ENCODE data around the gene YAP1. TPM values are rescaled to one million over a fixed set of nuclear protein-coding genes. Genes with fewer than 3 reads are reported as not detected.

YAP1 gene
- polyA plus RNA-seq (2013, experiment 1 of 2) = 87.6 TPM
- 85.5 TPM for polyA plus RNA-seq (2013, experiment 2 of 2)

DNA sequence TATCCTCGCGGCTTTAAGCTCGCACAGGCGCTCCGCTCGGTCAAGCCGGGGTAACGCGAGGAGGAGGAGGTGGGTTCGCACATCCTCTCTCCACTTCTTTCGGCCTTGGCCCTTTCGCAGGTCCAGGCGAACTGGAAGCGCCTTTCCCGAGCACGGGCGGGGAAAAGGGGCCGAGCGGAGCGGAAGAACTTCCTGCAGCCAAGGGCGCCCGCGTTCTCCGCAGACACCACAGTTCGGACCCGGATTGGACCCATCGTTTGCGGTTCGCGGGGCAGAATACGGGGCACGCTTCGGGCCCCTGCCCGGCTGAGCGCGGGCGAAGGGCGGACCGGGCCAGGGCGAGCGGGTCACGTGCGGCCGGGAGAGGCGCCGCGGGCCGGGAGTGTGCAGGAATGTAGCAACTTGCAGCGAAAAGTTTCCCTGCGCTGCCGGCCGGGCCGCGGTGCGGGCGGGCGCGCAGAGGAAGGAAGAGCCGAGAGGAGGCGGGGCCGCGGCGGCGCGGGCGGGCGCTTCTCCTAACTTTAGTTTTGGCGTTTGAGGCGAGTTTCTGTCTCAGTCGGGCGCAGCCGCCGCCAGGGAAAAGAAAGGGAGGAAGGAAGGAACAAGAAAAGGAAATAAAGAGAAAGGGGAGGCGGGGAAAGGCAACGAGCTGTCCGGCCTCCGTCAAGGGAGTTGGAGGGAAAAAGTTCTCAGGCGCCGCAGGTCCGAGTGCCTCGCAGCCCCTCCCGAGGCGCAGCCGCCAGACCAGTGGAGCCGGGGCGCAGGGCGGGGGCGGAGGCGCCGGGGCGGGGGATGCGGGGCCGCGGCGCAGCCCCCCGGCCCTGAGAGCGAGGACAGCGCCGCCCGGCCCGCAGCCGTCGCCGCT lies at the start of gene YAP1:
Gene YAP1, plus strand, starts transcription at position 552 of the 865 bp plus-strand sequence. CDS start 402 bp downstream, outside the sequence.
- DNase-seq = peak; percentile 98
- peak within 1 kb of the TSS; percentile 98 for H2BK120ac ChIP-seq (ENCODE audit: low read depth, low read length)
- H3K4me3 ChIP-seq (ENCODE audit: low read length) = peak within 1 kb of the TSS; percentile 80
- no peak within 1 kb of the TSS for H2AK5ac ChIP-seq (ENCODE audit: low read length)
- peak within 1 kb of the TSS; percentile 79 for H3K4me2 ChIP-seq (ENCODE audit: low read length)
- peak within 1 kb of the TSS; percentile 100 for H4K8ac ChIP-seq (ENCODE audit: low read depth, low read length)
- H3K56ac ChIP-seq (ENCODE audit: low read length) = peak within 1 kb of the TSS; percentile 98
- peaks cover 16% of the 10 kb centered on the region for H3K79me2 ChIP-seq (ENCODE audit: control insufficient read depth, insufficient read depth, low read length)
- H3K27me3 ChIP-seq (ENCODE audit: insufficient read depth, low read length, poor library complexity) = no peaks in the 10 kb centered on the region
- H3K36me3 ChIP-seq (ENCODE audit: control insufficient read depth, insufficient read depth, low read length) = no peaks in the 10 kb centered on the region
- H4K5ac ChIP-seq (ENCODE audit: low read length) = no peak within 1 kb of the TSS
- peak within 1 kb of the TSS; percentile 93 for H3K4ac ChIP-seq (ENCODE audit: low read depth, low read length)
- H3K23ac ChIP-seq (ENCODE audit: low read length) = no peak within 1 kb of the TSS
- no peak within 1 kb of the TSS for H2BK15ac ChIP-seq (replicated peaks; ENCODE audit: low read depth)
- H2BK5ac ChIP-seq (ENCODE audit: low read length) = peak within 1 kb of the TSS; percentile 84
- H3K27ac ChIP-seq (ENCODE audit: low read depth, low read length) = peak within 1 kb of the TSS; percentile 100
- H3K4me1 ChIP-seq (ENCODE audit: control insufficient read depth, low read depth, low read length) = peaks cover 2% of the 10 kb centered on the region
- H3K79me1 ChIP-seq (ENCODE audit: low read length) = no peaks in the 10 kb centered on the region
- WGBS (ENCODE audit: extremely low coverage, insufficient coverage, low lambda C conversion rate) = no CpG with 5 or more reads among the region's 104 CpGs
- H3K9ac ChIP-seq (ENCODE audit: low read length) = peak within 1 kb of the TSS; percentile 91
- H3K18ac ChIP-seq (ENCODE audit: low read length) = peak within 1 kb of the TSS; percentile 100

DNA sequence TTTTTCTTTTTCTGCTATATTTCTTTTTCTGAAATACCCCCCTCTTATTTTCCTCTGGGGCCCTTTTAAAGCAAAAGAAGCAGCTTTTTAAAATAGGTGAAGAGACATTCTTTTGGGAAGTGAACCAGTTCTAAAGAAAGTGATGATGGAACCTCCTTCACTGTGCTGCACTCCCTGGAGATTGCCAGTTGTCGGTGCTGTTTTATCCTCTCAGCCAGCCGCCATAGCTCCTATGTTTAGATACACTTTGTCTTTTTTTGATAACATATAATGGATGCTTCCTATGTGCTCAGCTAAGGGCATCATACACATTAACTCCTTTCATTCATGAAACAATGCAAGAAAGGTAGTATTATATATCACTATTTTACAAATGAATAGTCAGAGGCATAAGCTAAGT lies 49.0 kb upstream of the YAP1 start:
- Histone ChIP-seq H3K79me1 (ENCODE audit: low read length) (no peaks in the 10 kb centered on the region), H3K4me1 (ENCODE audit: control insufficient read depth, low read depth, low read length) (no peaks in the 10 kb centered on the region), H3K4me2 (ENCODE audit: low read length) (no peak overlapping the region), H3K36me3 (ENCODE audit: control insufficient read depth, insufficient read depth, low read length) (no peaks in the 10 kb centered on the region), H3K27me3 (ENCODE audit: insufficient read depth, low read length, poor library complexity) (no peaks in the 10 kb centered on the region), H3K27ac (ENCODE audit: low read depth, low read length) (no peak overlapping the region), H3K56ac (ENCODE audit: low read length) (no peak overlapping the region), H3K9ac (ENCODE audit: low read length) (no peak overlapping the region), H3K79me2 (ENCODE audit: control insufficient read depth, insufficient read depth, low read length) (no peaks in the 10 kb centered on the region), H2BK15ac (replicated peaks; ENCODE audit: low read depth) (no peak overlapping the region), H3K4me3 (ENCODE audit: low read length) (no peak overlapping the region), H2BK5ac (ENCODE audit: low read length) (no peak overlapping the region), H3K4ac (ENCODE audit: low read depth, low read length) (no peak overlapping the region), H4K5ac (ENCODE audit: low read length) (no peak overlapping the region), H2AK5ac (ENCODE audit: low read length) (no peak overlapping the region), H3K18ac (ENCODE audit: low read length) (no peak overlapping the region), H3K23ac (ENCODE audit: low read length) (no peak overlapping the region), H2BK120ac (ENCODE audit: low read depth, low read length) (no peak overlapping the region), H4K8ac (ENCODE audit: low read depth, low read length) (no peak overlapping the region)
- DNase-seq = peak; percentile 22
- WGBS (ENCODE audit: extremely low coverage, insufficient coverage, low lambda C conversion rate) = no CpG with 5 or more reads among the region's 2 CpGs

DNA sequence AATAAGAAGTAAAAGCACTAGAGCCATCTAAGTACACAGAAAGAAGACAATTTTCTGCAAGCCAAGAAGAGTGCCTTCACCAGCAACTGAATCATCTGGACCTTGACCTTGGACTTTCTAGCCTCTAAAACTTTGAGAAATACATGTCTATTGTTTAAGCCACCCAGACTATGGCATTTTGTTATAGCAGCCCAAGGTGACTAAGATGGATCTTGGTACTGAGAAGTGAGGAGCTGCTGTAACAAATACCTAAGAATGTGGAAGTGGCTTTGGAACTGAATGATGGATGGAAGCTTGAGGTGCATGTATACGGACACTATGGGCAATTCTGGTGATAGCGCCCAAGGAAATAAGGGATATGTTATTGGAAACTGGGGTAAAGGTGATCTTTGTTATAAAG lies 48.1 kb upstream of the YAP1 start:
- Histone ChIP-seq H3K4me3 (ENCODE audit: low read length) (no peak overlapping the region), H3K4ac (ENCODE audit: low read depth, low read length) (no peak overlapping the region), H3K4me2 (ENCODE audit: low read length) (no peak overlapping the region), H2BK120ac (ENCODE audit: low read depth, low read length) (no peak overlapping the region), H4K5ac (ENCODE audit: low read length) (no peak overlapping the region), H2AK5ac (ENCODE audit: low read length) (no peak overlapping the region), H3K18ac (ENCODE audit: low read length) (no peak overlapping the region), H3K27me3 (ENCODE audit: insufficient read depth, low read length, poor library complexity) (no peaks in the 10 kb centered on the region), H3K79me2 (ENCODE audit: control insufficient read depth, insufficient read depth, low read length) (no peaks in the 10 kb centered on the region), H3K9ac (ENCODE audit: low read length) (no peak overlapping the region), H2BK5ac (ENCODE audit: low read length) (no peak overlapping the region), H3K36me3 (ENCODE audit: control insufficient read depth, insufficient read depth, low read length) (no peaks in the 10 kb centered on the region), H4K8ac (ENCODE audit: low read depth, low read length) (no peak overlapping the region), H3K4me1 (ENCODE audit: control insufficient read depth, low read depth, low read length) (no peaks in the 10 kb centered on the region), H2BK15ac (replicated peaks; ENCODE audit: low read depth) (no peak overlapping the region), H3K56ac (ENCODE audit: low read length) (no peak overlapping the region), H3K27ac (ENCODE audit: low read depth, low read length) (no peak overlapping the region), H3K79me1 (ENCODE audit: low read length) (no peaks in the 10 kb centered on the region), H3K23ac (ENCODE audit: low read length) (no peak overlapping the region)
- DNase-seq = no peak
- no CpG with 5 or more reads among the region's 2 CpGs for WGBS (ENCODE audit: extremely low coverage, insufficient coverage, low lambda C conversion rate)

DNA sequence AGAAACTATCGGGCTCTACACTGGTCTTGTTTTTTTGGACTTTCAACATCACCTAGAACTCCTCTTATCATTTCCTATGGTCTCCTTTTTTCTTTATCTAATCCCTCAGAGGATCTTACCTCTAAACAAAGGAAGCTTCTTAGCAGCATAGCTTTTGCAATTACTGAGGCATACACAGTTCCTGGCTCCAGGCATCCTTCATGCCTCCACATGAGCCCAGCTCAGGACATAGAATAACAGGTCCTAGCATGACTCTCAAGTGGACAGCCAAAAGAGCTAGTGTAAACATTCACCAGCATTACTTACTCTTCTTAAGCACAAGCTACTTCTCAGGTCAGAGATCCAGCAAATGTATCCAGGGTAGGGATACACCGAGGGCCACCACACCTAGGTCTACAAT lies 45.9 kb upstream of the YAP1 start:
- no peak for DNase-seq
- Histone ChIP-seq H3K79me1 (ENCODE audit: low read length) (no peaks in the 10 kb centered on the region), H4K8ac (ENCODE audit: low read depth, low read length) (no peak overlapping the region), H2BK15ac (replicated peaks; ENCODE audit: low read depth) (no peak overlapping the region), H3K4me1 (ENCODE audit: control insufficient read depth, low read depth, low read length) (no peaks in the 10 kb centered on the region), H3K27me3 (ENCODE audit: insufficient read depth, low read length, poor library complexity) (no peaks in the 10 kb centered on the region), H2AK5ac (ENCODE audit: low read length) (no peak overlapping the region), H3K4me3 (ENCODE audit: low read length) (no peak overlapping the region), H3K4ac (ENCODE audit: low read depth, low read length) (no peak overlapping the region), H2BK120ac (ENCODE audit: low read depth, low read length) (no peak overlapping the region), H3K18ac (ENCODE audit: low read length) (no peak overlapping the region), H3K23ac (ENCODE audit: low read length) (no peak overlapping the region), H3K79me2 (ENCODE audit: control insufficient read depth, insufficient read depth, low read length) (no peaks in the 10 kb centered on the region), H2BK5ac (ENCODE audit: low read length) (no peak overlapping the region), H3K4me2 (ENCODE audit: low read length) (no peak overlapping the region), H3K27ac (ENCODE audit: low read depth, low read length) (no peak overlapping the region), H3K9ac (ENCODE audit: low read length) (no peak overlapping the region), H3K36me3 (ENCODE audit: control insufficient read depth, insufficient read depth, low read length) (no peaks in the 10 kb centered on the region), H3K56ac (ENCODE audit: low read length) (no peak overlapping the region), H4K5ac (ENCODE audit: low read length) (no peak overlapping the region)
- no CpG with 5 or more reads among the region's 2 CpGs for WGBS (ENCODE audit: extremely low coverage, insufficient coverage, low lambda C conversion rate)

DNA sequence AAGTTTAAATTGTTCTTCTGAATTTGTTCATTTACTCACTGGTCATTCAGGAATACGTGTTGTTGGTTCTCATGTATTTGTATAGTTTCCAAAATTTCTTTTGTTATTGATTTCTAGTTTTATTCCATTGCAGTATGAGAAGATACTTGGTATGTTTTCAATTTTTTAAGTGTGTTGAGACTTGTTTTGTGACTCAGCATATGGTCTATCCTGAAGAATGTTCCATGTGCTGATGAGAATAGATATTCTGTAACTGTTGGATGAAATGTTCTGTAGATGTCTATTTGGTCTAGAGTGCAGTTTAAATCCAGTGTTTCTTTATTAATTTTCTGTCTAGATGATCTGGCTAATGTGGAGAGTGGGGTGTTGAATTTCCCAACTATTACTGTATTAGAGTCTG lies 39.5 kb upstream of the YAP1 start:
- no peaks in the 10 kb centered on the region for H3K79me2 ChIP-seq (ENCODE audit: control insufficient read depth, insufficient read depth, low read length)
- no peak overlapping the region for H3K56ac ChIP-seq (ENCODE audit: low read length)
- no peaks in the 10 kb centered on the region for H3K79me1 ChIP-seq (ENCODE audit: low read length)
- no peak overlapping the region for H3K4me3 ChIP-seq (ENCODE audit: low read length)
- no peak overlapping the region for H3K18ac ChIP-seq (ENCODE audit: low read length)
- no peak overlapping the region for H3K4ac ChIP-seq (ENCODE audit: low read depth, low read length)
- H3K27me3 ChIP-seq (ENCODE audit: insufficient read depth, low read length, poor library complexity) = no peaks in the 10 kb centered on the region
- no peak for DNase-seq
- H2BK15ac ChIP-seq (replicated peaks; ENCODE audit: low read depth) = no peak overlapping the region
- H3K9ac ChIP-seq (ENCODE audit: low read length) = no peak overlapping the region
- no peak overlapping the region for H3K4me2 ChIP-seq (ENCODE audit: low read length)
- H3K23ac ChIP-seq (ENCODE audit: low read length) = no peak overlapping the region
- H4K8ac ChIP-seq (ENCODE audit: low read depth, low read length) = no peak overlapping the region
- H3K36me3 ChIP-seq (ENCODE audit: control insufficient read depth, insufficient read depth, low read length) = no peaks in the 10 kb centered on the region
- no peak overlapping the region for H2AK5ac ChIP-seq (ENCODE audit: low read length)
- no peak overlapping the region for H3K27ac ChIP-seq (ENCODE audit: low read depth, low read length)
- H4K5ac ChIP-seq (ENCODE audit: low read length) = no peak overlapping the region
- no peak overlapping the region for H2BK5ac ChIP-seq (ENCODE audit: low read length)
- no peak overlapping the region for H2BK120ac ChIP-seq (ENCODE audit: low read depth, low read length)
- no peaks in the 10 kb centered on the region for H3K4me1 ChIP-seq (ENCODE audit: control insufficient read depth, low read depth, low read length)
- no CpG with 5 or more reads among the region's 1 CpG for WGBS (ENCODE audit: extremely low coverage, insufficient coverage, low lambda C conversion rate)
